CD4-positive, alpha-beta T cell treated with Interferon gamma for 1 hour (primary cell): ENCODE data around the gene ZBTB7B.

Experiments used
- DNase-seq: peaks from one replicate; pipeline ENCODE4 v3.0.0-alpha.2; 2020

The ZBTB7B gene

DNA sequence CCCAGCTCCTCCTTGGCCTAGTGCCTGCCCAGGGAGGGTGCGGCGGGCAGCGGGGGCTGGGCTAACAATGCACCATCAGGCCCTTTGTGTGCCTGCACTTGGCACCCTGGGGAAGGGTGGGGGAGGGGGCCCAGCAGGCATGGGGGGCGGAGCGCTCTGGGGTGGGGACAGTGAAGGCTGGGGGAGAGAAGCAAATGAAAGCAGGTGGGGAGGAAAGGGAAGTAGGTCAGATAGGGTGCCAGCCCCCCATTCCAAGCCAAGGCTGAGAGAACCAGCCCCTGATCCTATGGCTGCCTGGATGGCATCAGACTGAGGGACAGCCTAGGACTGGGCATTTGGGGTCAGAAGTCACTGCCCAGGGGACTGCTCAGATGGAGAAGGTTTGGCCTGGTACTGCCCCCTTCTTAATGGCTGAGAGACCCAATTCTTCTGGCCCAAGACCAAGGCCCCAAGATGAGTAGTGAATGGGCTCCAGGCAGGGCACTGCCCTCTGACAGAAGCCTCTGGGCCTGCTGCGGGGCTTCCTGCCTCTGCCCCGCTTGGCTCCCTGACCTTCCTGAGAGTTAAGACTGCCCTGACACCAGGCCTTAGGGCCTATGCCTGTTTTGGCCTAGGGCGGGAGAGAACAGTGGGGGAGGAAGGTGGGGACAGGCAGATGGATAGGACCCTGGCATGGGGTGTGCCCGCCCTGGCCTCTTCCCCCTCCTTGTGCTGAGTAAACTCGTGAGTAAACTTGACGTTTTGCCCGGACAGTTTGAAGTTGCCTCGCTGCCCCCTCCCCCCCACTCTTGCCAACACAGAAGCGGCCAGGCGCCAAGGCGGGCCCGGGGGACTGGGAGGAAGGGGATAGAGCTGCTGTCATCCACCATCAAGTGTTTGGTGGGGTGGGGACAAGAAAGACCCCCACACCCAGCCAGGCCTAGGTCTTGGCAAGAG lies 2.7 kb downstream of the ZBTB7B start:
- peak; percentile 58 for DNase-seq

DNA sequence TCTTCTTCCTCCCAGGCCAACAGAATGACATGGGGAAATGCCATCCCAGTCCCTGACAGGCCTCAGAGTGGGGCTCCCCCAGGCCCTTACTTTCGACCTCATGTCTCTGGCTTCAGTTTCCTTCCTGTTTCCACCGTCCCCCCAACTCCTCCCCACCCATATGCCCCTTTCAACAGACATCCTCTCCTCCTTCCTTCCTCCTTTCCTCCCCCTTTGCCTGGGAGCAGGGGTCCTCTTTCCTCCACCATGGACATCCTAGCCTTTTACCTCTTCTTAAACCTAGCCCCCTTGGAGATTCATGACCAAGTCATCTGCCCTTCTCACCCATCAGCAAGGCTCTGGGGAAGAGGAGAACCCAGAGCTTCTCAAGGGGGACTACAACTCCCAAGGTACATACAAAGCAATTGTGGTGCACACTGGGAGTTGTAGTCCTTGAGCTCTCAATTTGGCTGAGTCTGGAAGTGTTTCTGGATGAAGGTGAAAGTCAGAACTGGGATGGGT lies 4.0 kb downstream of the ZBTB7B start:
- DNase-seq, result peak; percentile 41

DNA sequence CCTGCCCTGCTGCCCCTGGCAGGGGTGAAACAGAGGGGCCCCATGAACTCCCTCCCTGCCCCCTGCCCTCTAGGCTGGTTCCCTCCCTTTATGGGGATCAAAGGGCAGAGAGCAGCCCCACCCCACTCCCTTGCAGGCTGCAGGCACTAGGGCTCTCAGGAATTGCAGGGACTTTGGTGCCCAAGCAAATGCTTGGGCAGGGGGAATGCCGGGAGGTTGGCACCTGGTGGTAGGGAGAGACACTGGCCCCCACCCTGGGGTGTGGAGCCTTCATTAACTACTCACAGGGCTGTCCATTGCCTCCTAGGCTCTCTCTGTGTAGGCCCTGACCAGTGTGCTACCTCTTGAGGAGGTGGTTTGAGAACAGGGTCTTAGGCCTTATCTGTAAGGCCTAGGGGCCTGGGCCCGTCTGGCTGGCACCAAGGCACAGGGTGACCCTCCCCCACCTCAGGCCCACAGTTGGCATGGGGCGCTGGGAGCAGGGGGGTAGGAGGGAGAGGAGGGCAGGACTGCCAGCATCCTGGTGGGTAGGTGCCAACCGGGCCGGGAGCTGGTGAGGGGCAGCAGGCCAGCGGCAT lies 4.7 kb downstream of the ZBTB7B start:
- no peak for DNase-seq

DNA sequence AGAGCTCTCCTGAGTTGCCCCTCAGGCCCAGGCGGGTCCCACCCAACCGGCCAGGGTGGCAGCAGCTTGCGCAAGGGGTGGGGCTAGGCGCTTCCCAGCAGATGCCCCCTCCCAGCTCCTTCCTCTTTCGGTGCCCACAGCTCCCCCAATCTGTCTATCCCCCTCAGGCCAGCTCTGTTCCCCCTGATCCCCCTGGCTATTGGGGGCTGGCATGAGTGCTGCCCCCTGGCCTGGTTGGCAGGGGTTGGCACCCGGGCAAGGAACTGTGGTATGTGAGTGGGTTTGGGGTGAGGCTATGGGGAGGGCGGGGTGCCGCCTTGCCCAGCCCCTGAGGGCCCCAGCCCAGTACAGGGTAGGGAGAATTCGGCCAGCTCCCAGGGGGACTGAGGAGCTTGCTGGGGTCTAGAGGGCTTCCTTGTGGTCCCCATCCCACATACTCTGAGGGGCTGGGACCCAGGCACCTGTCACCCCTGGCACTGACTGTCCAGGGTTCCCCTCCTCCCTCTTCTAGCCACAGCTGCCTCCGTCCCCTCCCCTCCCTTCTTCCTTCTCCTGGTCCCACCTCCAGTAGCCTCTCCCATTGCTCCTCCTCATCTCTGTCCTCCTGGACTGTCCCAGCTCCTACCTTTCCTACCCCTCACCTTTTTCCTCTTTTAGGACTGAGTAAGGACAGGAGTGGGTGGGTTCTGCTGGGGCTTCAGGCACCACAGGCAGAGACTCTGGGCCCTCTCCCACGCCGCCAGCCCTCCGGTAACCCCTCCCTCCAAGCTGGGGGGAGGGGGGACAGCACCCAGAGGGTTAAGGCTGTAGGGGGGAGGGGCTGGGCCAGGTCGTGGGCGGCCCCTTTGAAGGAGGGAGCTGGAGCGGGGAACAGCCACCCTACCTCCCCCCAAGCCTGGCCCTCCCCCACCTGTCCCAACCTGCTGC lies 5.7 kb downstream of the ZBTB7B start:
- no peak for DNase-seq

DNA sequence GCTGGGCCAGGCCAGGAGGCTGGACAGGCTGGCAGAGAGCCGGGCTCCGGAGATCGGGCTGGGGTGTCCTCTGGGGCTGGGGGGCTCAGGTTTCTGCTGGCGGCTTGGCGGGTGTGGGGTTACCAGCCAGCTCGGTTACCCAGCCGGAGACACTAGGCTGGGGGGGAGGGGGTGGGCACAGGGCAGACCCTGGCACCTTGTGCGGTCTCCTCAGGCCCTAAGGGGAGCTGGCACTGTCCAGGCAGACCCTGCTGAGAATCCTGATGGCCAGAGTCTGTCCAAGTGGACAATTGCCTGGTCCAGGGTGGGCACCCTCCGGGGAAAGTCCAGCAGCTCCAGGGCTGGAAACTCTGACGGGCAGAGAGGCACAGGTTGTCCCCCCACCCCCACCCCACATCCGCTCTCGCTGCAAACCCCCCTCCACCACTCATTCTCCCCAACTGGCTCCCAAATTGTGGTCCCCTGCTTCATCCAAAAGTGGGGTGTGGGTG lies 6.7 kb downstream of the ZBTB7B start:
- DNase-seq, result no peak

DNA sequence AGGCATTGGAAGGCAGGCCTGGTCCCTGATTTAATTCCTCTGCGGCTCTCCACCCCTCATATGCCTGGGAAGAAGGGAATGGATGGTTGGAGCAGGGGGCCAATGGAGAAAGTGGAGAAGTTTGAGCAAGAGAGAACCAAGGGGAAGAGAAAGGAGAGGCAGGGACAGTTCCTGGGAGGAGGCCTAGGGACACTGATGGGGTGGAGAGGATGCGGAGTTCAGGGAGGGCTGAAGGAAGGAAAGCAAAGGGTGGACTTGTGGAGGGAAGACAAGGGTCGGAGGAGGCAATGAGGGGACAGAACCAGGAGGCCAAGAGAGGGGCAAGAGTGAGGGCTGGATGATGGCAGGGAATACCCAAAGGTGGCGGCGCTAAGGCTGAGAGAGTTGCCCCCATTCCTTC lies 7.1 kb downstream of the ZBTB7B start:
- no peak for DNase-seq

DNA sequence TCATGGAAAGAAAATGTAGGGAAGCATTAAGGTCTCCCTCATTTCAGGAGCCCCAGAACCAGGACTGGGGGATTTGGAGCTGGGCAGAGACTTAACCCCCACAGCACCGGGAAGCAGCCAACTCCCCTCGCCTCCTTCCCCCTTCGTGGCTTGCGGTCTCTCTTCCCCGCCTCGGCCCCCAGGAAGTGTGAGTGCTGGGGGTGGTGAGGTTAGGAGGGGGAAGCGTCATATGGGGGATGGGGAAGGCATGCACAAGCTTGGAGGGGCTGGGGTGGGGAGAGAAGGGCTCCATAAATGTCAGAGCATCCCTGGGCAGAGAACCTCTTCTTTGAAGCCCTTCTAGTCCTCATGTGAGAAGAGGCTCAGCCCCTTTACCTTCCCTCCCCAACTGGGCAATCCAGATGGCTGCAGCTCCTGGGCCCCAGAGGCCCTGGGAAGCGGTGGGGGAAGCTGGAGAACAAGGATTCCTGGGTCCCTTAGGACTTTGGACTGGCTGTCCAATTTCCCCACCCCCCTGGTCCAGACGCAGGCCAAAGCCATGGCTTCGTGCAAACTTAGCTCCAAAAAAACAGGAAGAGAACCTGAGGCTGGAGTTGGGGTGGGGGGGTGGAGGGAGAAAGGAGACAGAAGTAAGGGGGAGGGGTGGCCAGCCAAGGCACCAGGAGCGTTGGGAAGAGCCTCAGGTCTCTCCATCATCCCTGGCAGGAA lies 7.8 kb downstream of the ZBTB7B start:
- no peak for DNase-seq

DNA sequence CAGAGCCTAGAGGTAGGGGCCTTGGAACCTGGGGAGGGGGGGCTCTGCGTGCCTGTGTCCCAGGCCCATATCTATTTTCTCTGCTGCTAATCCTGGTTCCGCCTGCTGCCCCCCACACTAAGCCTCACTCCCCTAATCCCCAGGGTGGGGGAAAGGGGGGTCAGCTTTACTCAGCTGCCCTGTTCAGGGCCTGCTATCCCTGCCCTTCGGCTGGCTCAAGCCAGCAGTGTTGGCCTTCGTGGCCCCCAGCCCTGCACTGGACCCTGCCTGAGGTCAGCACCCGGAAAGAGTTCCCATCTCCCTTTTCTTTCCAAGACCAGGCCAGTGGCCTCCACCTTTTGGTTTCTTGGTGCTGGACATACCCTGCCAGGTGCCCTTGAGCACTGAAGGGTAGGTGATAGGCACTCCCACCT lies 8.4 kb downstream of the ZBTB7B start:
- no peak for DNase-seq

DNA sequence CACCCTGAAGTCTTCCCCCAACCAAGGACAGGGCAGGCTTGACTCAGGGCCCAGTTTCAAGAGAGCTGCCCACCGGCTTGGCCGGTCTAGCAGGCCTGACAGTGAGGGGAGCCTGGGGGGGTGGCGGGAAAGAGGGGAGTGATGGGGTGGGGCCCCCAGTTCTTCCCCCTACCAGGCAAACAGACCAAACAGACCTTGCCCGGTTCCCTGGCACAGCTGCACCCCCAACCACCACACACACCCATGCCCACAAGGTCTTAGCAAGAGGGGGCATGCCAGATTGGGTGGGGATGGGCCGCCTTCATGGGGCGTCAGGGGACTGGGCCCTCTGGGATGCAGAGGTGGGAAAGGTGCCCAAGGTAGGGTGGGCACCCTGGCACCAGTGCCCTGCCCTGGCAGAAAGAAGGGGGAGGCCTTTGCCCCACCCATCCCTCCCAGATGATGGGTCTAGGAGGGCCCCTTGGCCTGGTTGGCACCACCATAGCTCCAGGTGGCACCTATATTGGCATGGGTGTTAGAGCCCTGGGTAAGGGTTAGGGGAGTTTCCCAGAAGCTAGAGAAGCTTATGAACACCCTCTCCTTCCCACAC lies 8.9 kb downstream of the ZBTB7B start:
- DNase-seq, result no peak

DNA sequence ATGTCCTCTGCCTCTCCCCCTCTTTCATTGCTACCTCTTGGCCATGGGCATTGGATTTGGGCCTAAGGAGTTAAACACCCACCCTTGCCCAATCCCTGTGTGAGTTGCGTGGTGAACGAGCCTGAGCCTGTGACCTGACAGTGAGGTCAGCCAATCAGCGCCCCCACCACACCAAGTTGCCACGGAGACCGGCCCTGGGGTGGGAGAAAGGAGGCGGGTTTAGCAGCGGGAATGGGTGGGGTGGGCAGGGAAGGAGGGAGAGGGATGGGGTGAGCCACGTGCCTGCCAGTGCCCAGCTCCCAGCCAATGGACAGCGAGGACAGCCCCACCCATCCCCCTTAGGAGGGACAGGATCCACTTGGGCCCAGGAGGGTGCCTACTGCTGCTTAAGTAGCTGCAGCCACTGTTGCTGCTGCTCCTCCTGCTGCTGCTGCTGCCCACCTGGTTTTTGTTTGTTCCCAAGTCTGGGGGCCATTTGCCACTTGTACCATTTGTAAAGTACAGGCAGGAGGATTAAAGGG lies 9.5 kb downstream of the ZBTB7B start:
- DNase-seq, result peak; percentile 53

DNA sequence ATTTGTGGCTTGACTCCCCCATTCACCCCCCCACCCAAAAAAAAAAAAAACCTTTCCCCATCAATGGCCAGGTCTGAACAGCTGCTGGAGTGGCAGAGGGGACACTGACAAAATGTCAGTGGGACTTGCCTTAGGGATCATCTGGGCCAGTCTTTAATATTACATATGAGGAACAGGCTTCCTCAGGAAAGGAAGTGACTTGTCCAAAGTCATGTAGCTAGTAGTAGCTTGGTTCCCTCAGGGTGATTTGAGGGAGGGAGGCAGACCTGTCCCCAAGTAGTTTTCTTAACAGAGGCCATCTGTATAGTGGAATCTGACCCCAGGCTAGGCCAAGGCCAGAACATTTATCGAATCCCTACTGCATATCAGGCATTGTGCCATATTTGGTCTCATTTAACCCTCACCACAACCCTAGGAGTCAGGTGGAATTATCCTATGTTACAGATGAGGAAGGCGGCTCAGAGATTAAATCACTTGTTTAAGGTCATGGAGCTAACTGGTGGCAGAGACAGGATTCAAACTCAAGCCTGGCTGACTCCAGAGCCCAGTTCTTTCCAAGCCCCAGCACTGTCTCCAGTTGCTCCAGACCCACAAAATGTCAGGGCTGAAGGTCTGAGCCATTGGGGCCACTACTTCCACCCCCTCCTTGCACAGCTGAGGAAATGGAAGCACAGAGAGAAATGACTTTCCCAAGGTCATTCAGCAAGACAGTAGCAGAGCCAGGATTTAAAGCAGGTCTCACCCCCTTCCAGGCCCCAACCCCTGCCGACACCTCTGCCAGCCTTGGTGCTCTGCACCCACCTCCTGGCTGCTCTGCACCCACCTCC lies 10.4 kb downstream of the ZBTB7B start:
- no peak for DNase-seq

DNA sequence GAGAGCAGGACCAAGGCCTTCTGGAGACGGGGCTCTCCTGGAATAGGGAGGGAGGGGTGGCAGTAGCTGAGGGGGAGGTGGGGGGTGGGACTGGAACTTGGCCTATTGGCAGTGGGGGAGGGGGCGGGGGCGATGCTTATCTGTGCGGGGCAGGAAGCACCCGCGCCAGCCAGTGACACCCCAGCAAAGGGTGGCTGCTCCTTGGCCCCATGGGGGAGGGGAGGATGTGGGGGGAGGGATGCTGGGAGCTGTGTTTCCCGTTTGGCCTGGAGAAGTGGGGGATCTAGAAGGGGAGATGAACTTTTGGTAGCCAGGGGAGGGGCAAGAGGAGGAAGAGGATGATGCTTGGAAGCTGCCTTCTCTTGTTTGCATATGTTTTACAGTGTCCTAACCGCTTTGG lies 11.0 kb downstream of the ZBTB7B start:
- no peak for DNase-seq

DNA sequence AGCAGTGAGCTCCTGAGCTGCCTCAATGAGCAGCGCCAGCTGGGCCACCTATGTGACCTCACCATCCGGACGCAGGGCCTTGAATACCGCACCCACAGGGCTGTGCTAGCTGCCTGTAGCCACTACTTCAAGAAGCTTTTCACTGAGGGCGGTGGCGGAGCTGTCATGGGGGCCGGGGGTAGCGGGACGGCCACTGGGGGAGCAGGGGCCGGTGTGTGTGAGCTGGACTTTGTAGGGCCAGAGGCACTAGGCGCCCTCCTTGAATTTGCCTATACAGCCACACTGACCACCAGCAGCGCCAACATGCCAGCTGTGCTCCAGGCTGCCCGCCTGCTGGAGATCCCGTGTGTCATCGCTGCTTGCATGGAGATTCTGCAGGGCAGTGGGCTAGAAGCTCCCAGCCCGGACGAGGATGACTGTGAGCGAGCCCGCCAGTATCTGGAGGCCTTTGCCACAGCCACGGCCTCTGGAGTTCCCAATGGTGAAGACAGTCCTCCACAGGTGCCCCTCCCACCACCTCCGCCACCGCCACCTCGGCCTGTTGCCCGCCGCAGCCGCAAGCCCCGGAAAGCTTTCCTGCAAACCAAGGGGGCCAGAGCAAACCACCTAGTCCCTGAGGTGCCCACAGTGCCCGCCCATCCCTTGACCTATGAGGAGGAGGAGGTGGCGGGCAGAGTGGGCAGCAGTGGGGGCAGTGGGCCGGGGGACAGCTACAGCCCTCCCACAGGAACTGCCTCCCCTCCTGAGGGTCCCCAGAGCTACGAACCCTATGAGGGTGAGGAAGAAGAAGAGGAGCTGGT lies 12.3 kb downstream of the ZBTB7B start:
- no peak for DNase-seq

DNA sequence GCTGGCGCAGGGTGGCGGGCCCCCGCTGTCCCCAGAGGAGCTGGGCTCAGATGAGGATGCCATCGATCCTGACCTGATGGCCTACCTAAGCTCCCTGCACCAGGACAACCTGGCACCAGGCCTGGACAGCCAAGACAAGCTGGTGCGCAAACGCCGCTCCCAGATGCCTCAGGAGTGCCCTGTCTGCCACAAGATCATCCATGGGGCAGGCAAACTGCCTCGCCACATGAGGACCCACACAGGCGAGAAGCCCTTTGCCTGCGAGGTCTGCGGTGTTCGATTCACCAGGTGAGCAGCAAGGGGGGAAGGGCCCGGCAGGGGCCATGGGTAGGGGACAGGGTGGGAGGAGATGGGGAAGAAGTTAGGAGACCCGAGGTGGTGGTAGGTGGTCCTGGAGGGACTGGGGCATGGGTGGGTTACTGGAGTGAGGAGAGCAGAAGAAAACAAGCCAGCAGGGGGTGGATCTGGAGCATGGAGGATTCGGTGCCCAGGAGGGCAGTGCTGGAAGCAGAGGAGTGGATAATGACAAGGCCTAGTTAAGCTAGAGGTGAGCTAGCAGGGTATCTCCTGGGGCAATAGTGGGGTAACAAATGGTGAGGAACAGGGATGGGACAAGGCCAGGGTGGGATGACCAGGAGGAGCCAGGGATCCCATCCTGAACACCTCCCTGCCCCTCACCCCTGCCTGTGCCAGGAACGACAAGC lies 13.1 kb downstream of the ZBTB7B start:
- no peak for DNase-seq

DNA sequence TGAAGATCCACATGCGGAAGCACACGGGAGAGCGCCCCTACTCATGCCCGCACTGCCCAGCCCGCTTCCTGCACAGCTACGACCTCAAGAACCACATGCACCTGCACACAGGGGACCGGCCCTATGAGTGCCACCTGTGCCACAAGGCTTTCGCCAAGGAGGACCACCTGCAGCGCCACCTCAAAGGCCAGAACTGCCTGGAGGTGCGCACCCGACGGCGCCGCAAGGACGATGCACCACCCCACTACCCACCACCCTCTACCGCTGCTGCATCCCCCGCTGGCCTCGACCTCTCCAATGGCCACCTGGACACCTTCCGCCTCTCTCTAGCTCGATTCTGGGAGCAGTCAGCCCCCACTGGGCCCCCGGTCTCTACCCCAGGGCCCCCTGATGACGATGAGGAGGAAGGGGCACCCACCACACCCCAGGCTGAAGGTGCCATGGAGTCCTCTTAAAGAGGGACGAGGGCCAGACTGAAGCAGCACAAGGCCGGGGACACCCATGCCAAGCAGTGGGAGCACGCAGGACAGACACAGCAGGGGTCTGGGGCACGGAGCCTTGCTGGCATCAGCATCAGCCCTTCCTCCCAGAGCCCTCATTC lies 13.7 kb downstream of the ZBTB7B start:
- DNase-seq, result peak; percentile 49

DNA sequence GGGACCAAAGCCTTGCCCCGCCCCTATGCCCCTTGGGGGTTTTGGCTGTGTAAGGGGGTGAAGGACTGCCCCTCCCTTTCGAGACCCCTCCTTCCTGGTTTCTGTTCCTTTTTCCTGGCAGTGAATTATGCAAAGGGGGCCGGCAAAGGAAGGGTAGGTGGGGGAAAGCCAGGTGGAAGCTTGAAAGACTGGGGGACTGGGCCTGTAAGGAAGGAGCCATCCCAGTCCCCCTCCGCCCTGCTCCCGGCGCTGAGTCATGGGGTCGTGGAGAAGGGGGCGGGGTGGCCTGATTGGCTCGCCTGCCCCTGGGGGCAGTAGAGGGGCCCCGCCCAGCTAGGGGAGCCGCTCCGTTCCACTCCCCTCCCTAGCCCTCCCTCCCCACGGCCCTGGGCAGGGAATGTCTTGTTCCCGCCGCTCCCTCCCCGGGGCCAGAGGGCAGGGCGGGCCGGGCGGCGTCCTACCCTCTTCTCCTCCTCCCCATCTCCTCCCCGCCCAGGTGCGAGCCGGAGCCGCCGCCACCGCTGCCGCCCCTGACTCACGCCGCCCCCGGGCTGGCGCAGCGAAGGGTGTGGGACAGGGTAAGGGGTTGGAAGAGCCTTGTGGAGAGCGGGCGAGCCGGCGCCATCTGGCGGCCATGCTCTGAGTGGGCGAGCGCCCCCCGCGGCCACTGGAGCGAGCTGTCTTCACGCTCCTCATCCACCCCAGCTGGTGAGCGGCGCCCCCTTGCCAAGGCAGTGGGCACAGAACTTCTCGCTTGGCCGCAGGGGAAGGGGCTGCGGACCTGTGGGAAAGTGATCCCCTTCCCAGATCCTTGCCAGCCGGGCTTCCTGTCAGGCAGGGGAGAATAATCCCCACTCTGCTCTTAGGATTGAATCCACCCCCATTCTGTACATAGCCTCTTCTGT lies 14.7 kb downstream of the ZBTB7B start:
- DNase-seq, result peak; percentile 86

DNA sequence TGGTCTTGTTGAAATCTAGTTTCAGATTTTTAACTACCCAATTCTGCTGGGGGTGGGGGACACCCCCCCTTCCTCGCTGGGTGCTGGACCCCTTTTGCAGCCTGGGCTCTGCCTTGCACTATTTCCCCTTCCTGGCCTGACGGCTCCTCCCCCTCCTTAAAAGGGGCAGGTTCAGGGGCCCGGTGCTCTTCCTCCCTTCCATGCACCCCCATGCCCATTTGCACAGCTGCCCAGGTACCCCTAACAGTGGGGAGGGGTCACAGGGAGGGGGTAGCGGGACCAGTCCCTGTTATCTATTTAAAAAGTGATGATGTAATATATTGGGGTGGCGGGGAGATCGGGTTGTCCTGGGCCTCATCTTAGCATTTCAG lies 15.3 kb downstream of the ZBTB7B start:
- no peak for DNase-seq
